Common myeloid progenitor, CD34-positive (primary cell): ENCODE data around the gene SLC27A5. TPM values are rescaled to one million over a fixed set of nuclear protein-coding genes. Genes with fewer than 3 reads are reported as not detected.

Experiments used
- CTCF ChIA-PET: fragments of 350-600 bp; sonication (Branson Sonifier 250); formaldehyde crosslinking; loops from one replicate; lab custom pipeline; 2021; ENCODE audit warnings: antibody characterized with exemption; lab: Charles Lee
- POLR2A ChIA-PET: fragments of 350-600 bp; sonication (Branson Sonifier 250); formaldehyde crosslinking; loops from one replicate; lab custom pipeline; 2021; ENCODE audit warnings: antibody characterized with exemption; lab: Charles Lee
- DNase-seq, 3 donors: peaks; one replicate each; pipeline versions ENCODE4 v3.0.0 to v3.0.0-alpha.2; 2013
- H3K27ac ChIP-seq, 2 experiments: 1 replicate in 1 of 2; 2 replicates in 1 of 2; pipeline ENCODE4 v1.7.0; 2013; ENCODE audit warnings: inconsistent platforms in 2 of 2, low read length in 2 of 2, mild to moderate bottlenecking in 2 of 2, low read depth in 1 of 2, moderate library complexity in 1 of 2; ENCODE audit not compliant: severe bottlenecking in 2 of 2, insufficient read depth in 1 of 2, poor library complexity in 1 of 2
- H3K27me3 ChIP-seq, 5 experiments: replicated peaks in 2 of 5; 1 replicate in 3 of 5; 2 replicates in 2 of 5; pipeline versions ENCODE4 v1.6.1 to v1.7.0; 2013; ENCODE audit warnings: low read length in 4 of 5, mild to moderate bottlenecking in 2 of 5, moderate library complexity in 2 of 5, inconsistent platforms in 1 of 5; ENCODE audit not compliant: insufficient read depth in 5 of 5, control insufficient read depth in 4 of 5
- H3K36me3 ChIP-seq, 4 experiments: 1 replicate in 2 of 4; 2 replicates in 2 of 4; pipeline versions ENCODE4 v1.6.1 to v1.7.0; 2013; ENCODE audit warnings: low read length in 3 of 4, control low read depth in 1 of 4, mild to moderate bottlenecking in 1 of 4; ENCODE audit not compliant: control insufficient read depth in 4 of 4, insufficient read depth in 4 of 4
- H3K4me1 ChIP-seq, 4 experiments: 1 replicate in 3 of 4; 2 replicates in 1 of 4; pipeline versions ENCODE4 v1.6.1 to v1.7.1; 2013; ENCODE audit warnings: low read length in 3 of 4, mild to moderate bottlenecking in 3 of 4, control low read depth in 1 of 4, inconsistent platforms in 1 of 4, moderate library complexity in 1 of 4; ENCODE audit not compliant: control insufficient read depth in 4 of 4, insufficient read depth in 4 of 4; ENCODE audit errors: control extremely low read depth in 1 of 4
- H3K4me3 ChIP-seq, 7 experiments: 1 replicate in 4 of 7; 2 replicates in 3 of 7; pipeline versions ENCODE4 v1.5.1 to v1.7.0; 2013; ENCODE audit warnings: mild to moderate bottlenecking in 7 of 7, low read length in 6 of 7, moderate library complexity in 6 of 7, inconsistent platforms in 2 of 7, low read depth in 2 of 7, control low read depth in 1 of 7; ENCODE audit not compliant: insufficient read depth in 4 of 7, control insufficient read depth in 1 of 7; ENCODE audit errors: extremely low read depth in 1 of 7
- H3K9me3 ChIP-seq, 5 experiments: 1 replicate in 4 of 5; 2 replicates in 1 of 5; pipeline versions ENCODE4 v1.6.1 to v1.7.1; 2013; ENCODE audit warnings: low read length in 4 of 5, mild to moderate bottlenecking in 2 of 5, inconsistent platforms in 1 of 5, low read depth in 1 of 5, moderate library complexity in 1 of 5; ENCODE audit not compliant: control insufficient read depth in 4 of 5, insufficient read depth in 2 of 5; ENCODE audit errors: control extremely low read depth in 1 of 5
- WGBS: methylation state at CpG from one replicate; pipeline ENCODE4 v1.1.5; 2013; ENCODE audit not compliant: insufficient coverage; 5-methylcytosine and 5-hydroxymethylcytosine counted together
- polyA plus RNA-seq: library from polyadenylated mRNA; unstranded; fragments of 120-200 nt; gene quantifications from one replicate; pipeline ENCODE4 v1.2.1, GENCODE V29; 2013

The SLC27A5 gene, protein sequence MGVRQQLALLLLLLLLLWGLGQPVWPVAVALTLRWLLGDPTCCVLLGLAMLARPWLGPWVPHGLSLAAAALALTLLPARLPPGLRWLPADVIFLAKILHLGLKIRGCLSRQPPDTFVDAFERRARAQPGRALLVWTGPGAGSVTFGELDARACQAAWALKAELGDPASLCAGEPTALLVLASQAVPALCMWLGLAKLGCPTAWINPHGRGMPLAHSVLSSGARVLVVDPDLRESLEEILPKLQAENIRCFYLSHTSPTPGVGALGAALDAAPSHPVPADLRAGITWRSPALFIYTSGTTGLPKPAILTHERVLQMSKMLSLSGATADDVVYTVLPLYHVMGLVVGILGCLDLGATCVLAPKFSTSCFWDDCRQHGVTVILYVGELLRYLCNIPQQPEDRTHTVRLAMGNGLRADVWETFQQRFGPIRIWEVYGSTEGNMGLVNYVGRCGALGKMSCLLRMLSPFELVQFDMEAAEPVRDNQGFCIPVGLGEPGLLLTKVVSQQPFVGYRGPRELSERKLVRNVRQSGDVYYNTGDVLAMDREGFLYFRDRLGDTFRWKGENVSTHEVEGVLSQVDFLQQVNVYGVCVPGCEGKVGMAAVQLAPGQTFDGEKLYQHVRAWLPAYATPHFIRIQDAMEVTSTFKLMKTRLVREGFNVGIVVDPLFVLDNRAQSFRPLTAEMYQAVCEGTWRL
- polyA plus RNA-seq, result 17.5 TPM

DNA sequence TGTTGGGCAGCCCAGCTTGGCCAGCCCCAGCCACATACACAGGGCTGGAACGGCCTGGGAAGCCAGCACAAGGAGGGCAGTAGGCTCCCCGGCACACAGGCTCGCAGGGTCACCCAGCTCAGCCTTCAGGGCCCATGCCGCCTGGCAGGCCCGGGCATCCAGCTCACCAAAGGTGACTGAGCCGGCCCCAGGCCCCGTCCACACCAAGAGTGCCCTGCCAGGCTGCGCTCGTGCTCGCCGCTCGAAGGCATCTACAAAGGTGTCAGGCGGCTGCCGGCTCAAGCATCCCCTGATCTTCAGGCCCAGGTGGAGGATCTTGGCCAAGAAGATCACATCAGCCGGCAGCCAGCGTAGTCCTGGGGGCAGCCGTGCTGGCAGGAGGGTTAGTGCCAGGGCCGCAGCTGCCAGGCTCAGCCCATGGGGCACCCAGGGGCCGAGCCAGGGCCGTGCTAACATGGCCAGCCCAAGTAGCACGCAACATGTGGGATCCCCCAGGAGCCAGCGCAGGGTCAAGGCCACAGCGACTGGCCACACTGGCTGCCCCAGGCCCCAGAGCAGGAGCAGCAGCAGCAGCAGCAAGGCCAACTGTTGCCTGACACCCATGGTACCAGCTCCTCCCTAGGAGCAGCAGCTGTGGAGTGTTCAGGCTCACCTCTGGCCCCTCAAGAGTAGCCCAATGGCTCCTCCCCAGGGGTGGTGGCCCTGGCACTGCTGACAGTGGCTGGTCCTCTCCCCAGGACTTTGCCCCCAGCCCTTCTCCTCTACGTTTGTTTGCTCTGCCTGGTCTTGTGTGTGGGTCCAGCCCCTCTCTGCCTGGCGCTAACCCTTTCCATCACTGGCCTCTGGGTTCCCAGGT is at the start of gene SLC27A5:
Gene SLC27A5, minus strand, starts transcription at position 640 of the 856 bp plus-strand sequence. Its CDS starts 37 bp downstream, at position 603.
- Histone ChIP-seq H3K36me3 (peaks cover 0 to 16% (median 10%) of the 10 kb centered on the region in 4 experiments), H3K4me3 (no peak within 1 kb of the TSS), H3K4me1 (peaks cover 0 to 18% (median 15%) of the 10 kb centered on the region in 4 experiments), H3K27ac (no peak within 1 kb of the TSS), H3K27me3 (no peaks in the 10 kb centered on the region), H3K9me3 (peaks cover 0 to 3% (median 0%) of the 10 kb centered on the region in 5 experiments)
- no peak for DNase-seq
- ChIA-PET POLR2A (interaction anchor here (0.6 kb wide), 1 partner anchor 33 kb away, joined by 3 read pairs; no protein-coding TSS in a partner anchor), CTCF (interaction anchor here (2.1 kb wide), 1 partner anchor 11 kb away, joined by 10 read pairs; no protein-coding TSS in a partner anchor)
- WGBS, result 98% methylated on average over 25 of the region's 25 CpGs

DNA sequence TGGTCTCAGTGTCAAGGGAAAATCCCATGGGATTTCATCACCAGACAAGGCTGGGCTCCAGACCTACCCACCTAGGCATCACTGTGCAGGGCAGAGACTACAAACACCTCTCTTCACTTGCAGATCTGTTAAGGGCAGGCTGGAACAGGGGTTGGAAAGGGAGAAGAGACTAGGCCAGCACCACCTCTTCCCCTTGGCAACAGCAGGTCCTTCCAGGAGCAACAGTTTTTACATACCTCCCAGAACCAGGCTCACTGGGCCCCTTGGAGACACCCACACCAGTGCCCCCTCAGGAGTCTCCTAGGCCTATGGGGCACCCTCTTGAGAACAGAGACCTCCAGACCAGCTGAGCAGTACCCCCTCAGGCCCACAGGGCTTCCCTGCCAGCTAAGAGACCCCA is 49.1 kb upstream of the SLC27A5 start:
- ChIA-PET POLR2A (no interaction called here), CTCF (interaction anchor here (0.9 to 7.2 kb wide), 5 partner anchors 10 to 42 kb away, joined by 4 to 59 read pairs (median 5); partner anchors contain the start of gene ZBTB45)
- H3K4me3 ChIP-seq, result no peak overlapping the region
- no peaks in the 10 kb centered on the region for H3K9me3 ChIP-seq
- no peak overlapping the region for H3K27ac ChIP-seq
- peaks cover 0 to 12% (median 0%) of the 10 kb centered on the region in 5 experiments for H3K27me3 ChIP-seq
- no peak for DNase-seq
- H3K4me1 ChIP-seq, result peaks cover 3 to 58% (median 50%) of the 10 kb centered on the region in 4 experiments
- peaks cover 0 to 13% (median 7%) of the 10 kb centered on the region in 4 experiments for H3K36me3 ChIP-seq

DNA sequence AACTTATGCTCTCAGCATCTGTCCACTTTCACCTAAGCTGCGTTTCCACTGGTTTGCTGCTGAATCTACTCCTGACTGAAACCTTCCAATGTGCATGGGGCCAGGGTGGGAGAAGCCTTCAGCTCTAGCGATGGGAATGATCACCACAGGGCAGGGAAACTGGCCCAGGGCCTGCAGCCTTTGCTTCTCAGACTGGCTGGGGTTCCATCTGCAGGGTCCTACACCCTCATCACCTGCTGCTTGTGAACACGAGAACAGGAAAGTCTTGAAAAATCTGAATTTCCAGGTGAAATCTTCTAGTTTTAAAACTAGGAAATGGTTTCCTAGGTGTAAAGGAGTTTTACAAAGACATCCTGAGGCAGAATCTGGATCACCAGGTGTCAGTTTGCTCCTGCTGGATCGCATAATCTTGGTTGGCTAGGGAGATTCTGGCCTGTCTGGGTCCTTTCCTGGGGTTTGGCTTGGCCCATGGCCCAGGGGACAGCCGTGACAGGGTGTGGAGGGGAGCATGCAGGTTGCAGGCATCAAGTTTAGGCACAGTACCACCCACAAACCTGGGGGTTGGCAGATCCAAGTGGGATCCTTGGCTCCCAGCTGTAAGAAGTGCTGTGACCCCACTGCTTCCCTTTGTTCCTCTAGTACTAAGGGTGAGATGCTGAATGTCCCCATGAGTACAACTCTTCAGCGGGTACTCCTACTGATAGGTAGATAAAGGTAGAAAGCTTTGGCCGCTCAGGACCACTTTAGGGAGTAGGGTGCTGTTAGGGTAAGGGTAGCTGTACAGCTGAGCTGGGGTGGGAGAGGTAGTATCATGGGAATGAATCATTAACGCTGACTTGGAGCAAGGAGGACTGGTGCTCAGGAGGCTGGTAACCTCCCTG is 48.5 kb upstream of the SLC27A5 start:
- 86% methylated on average over 8 of the region's 8 CpGs for WGBS
- peaks cover 3 to 64% (median 56%) of the 10 kb centered on the region in 4 experiments for H3K4me1 ChIP-seq
- H3K27me3 ChIP-seq, result peaks cover 0 to 12% (median 0%) of the 10 kb centered on the region in 5 experiments

GRCh38 chr19:58559275-58560006 is 47.6 kb upstream of the SLC27A5 start:
- CTCF ChIA-PET, result interaction anchor here (1.4 to 7.2 kb wide), 2 partner anchors 22 to 40 kb away, joined by 4 to 59 read pairs; partner anchors contain the start of gene ZBTB45

More for the DNA sequence above, 48.5 kb upstream of the SLC27A5 start:
- Histone ChIP-seq H3K36me3 (peaks cover 0 to 16% (median 8%) of the 10 kb centered on the region in 4 experiments), H3K4me3 (peak overlapping the region in 5 of 7 experiments; percentile 81 to 94 (median 84)), H3K9me3 (no peaks in the 10 kb centered on the region), H3K27ac (peak overlapping the region; percentile 91 to 97)
- no peak for DNase-seq
- POLR2A ChIA-PET, result no interaction called here
- CTCF ChIA-PET, result interaction anchor here (1.4 to 7.2 kb wide), 3 partner anchors 15 to 41 kb away, joined by 4 to 59 read pairs (median 4); partner anchors contain the start of gene ZBTB45

GRCh38 chr19:58558623-58559274 is 47.0 kb upstream of the SLC27A5 start:
- Histone ChIP-seq H3K27ac (peak overlapping the region; percentile 91 to 97), H3K27me3 (peaks cover 0 to 12% (median 0%) of the 10 kb centered on the region in 5 experiments), H3K9me3 (no peaks in the 10 kb centered on the region), H3K4me1 (peaks cover 5 to 76% (median 69%) of the 10 kb centered on the region in 4 experiments), H3K4me3 (peak overlapping the region; percentile 57 to 94 (median 84)), H3K36me3 (peaks cover 0 to 18% (median 8%) of the 10 kb centered on the region in 4 experiments)
- peak; percentile 98 to 99 (median 99) for DNase-seq
- CTCF ChIA-PET, result interaction anchor here (1.4 to 7.2 kb wide), 2 partner anchors 23 to 39 kb away, joined by 4 to 59 read pairs; partner anchors contain the start of gene ZBTB45
- WGBS, result under 1% methylated on average over 70 of the region's 76 CpGs
- POLR2A ChIA-PET, result interaction anchor here (0.8 to 1.6 kb wide), 3 partner anchors 13 to 39 kb away, joined by 3 to 5 read pairs (median 5); partner anchors contain the start of gene ZBTB45

More at GRCh38 chr19:58559275-58560006, 47.6 kb upstream of the SLC27A5 start:
- peaks cover 3 to 70% (median 62%) of the 10 kb centered on the region in 4 experiments for H3K4me1 ChIP-seq
- 0% methylated on average over 26 of the region's 33 CpGs for WGBS
- no peaks in the 10 kb centered on the region for H3K9me3 ChIP-seq
- POLR2A ChIA-PET, result interaction anchor here (0.8 to 1.6 kb wide), 2 partner anchors 12 to 16 kb away, joined by 3 to 5 read pairs; no protein-coding TSS in a partner anchor
- DNase-seq, result peak; percentile 44 to 58 (median 56)
- H3K4me3 ChIP-seq, result peak overlapping the region; percentile 57 to 94 (median 84)
- H3K27me3 ChIP-seq, result peaks cover 0 to 12% (median 0%) of the 10 kb centered on the region in 5 experiments
- H3K27ac ChIP-seq, result peak overlapping the region; percentile 91 to 97
- peaks cover 0 to 18% (median 8%) of the 10 kb centered on the region in 4 experiments for H3K36me3 ChIP-seq
